HL-60 (cell line): ENCODE data around the gene NLGN1.

Experiments used
- DNase-seq, 2 experiments: peaks; one replicate each; pipeline ENCODE4 v3.0.0-alpha.2; 2010 to 2020; ENCODE audit warnings: low read depth in 1 of 2, low spot score in 1 of 2
- H3K27ac ChIP-seq: fragments of 250-450 bp; sonication (Bioruptor Pico); replicated peaks from 2 replicates; pipeline ENCODE4 v1.5.1; 2020; ENCODE audit warnings: mild to moderate bottlenecking, moderate library complexity
- H3K27me3 ChIP-seq: fragments of 250-450 bp; sonication (Bioruptor Pico); 2 replicates; pipeline ENCODE4 v1.5.1; 2021; ENCODE audit warnings: mild to moderate bottlenecking, moderate library complexity; ENCODE audit not compliant: insufficient read depth, poor library complexity, severe bottlenecking
- H3K4me3 ChIP-seq: replicated peaks from 2 replicates; pipeline ENCODE4 v1.5.1; 2011; ENCODE audit warnings: mild to moderate bottlenecking, control low read depth, low read length; ENCODE audit not compliant: insufficient read depth
- GABPA ChIP-seq: IDR thresholded peaks from 2 replicates; pipeline ENCODE4 v1.6.1; 2012; ENCODE audit warnings: low read depth
- POLR2AphosphoS5 ChIP-seq: IDR thresholded peaks from 2 replicates; pipeline ENCODE4 v1.6.1; 2012; ENCODE audit warnings: low read depth
- SPI1 ChIP-seq: IDR thresholded peaks from 2 replicates; pipeline ENCODE4 v1.6.1; 2012; ENCODE audit warnings: low read depth, mild to moderate bottlenecking, borderline replicate concordance
- TF ChIP-seq, protein P1 (sequence below): IDR thresholded peaks from 2 replicates; pipeline ENCODE4 v1.6.1; 2012; ENCODE audit warnings: low read depth; ENCODE audit not compliant: insufficient replicate concordance
- TF ChIP-seq, protein P2 (sequence below): IDR thresholded peaks from one replicate; pipeline ENCODE4 v1.5.1; 2011; ENCODE audit warnings: low read length, control low read depth, inconsistent platforms; ENCODE audit not compliant: insufficient read depth

NLGN1 gene

DNA sequence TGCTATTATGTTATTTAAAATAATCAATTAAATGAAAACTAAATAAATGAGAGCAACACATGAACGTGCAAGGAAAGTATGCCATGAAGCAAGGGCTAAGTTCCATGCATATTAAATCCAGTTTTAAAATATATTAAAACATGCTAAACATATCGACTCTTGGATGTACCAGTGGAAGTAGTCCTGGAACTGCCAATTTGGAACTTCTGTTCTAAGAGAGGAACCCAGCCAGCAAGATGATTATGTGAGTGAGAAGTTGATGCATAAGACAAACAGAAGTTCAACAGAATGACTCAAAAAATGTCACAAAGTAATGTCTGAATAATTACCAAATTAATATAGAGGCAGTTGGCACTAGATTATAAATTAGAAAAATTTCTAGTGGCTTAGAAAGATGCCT is 714.2 kb downstream of the NLGN1 start:
- TF ChIP-seq GABPA (no peak), SPI1 (no peak), POLR2AphosphoS5 (no peak)
- TF ChIP-seq, protein P1, sequence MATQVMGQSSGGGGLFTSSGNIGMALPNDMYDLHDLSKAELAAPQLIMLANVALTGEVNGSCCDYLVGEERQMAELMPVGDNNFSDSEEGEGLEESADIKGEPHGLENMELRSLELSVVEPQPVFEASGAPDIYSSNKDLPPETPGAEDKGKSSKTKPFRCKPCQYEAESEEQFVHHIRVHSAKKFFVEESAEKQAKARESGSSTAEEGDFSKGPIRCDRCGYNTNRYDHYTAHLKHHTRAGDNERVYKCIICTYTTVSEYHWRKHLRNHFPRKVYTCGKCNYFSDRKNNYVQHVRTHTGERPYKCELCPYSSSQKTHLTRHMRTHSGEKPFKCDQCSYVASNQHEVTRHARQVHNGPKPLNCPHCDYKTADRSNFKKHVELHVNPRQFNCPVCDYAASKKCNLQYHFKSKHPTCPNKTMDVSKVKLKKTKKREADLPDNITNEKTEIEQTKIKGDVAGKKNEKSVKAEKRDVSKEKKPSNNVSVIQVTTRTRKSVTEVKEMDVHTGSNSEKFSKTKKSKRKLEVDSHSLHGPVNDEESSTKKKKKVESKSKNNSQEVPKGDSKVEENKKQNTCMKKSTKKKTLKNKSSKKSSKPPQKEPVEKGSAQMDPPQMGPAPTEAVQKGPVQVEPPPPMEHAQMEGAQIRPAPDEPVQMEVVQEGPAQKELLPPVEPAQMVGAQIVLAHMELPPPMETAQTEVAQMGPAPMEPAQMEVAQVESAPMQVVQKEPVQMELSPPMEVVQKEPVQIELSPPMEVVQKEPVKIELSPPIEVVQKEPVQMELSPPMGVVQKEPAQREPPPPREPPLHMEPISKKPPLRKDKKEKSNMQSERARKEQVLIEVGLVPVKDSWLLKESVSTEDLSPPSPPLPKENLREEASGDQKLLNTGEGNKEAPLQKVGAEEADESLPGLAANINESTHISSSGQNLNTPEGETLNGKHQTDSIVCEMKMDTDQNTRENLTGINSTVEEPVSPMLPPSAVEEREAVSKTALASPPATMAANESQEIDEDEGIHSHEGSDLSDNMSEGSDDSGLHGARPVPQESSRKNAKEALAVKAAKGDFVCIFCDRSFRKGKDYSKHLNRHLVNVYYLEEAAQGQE, result no peak
- TF ChIP-seq, protein P2, sequence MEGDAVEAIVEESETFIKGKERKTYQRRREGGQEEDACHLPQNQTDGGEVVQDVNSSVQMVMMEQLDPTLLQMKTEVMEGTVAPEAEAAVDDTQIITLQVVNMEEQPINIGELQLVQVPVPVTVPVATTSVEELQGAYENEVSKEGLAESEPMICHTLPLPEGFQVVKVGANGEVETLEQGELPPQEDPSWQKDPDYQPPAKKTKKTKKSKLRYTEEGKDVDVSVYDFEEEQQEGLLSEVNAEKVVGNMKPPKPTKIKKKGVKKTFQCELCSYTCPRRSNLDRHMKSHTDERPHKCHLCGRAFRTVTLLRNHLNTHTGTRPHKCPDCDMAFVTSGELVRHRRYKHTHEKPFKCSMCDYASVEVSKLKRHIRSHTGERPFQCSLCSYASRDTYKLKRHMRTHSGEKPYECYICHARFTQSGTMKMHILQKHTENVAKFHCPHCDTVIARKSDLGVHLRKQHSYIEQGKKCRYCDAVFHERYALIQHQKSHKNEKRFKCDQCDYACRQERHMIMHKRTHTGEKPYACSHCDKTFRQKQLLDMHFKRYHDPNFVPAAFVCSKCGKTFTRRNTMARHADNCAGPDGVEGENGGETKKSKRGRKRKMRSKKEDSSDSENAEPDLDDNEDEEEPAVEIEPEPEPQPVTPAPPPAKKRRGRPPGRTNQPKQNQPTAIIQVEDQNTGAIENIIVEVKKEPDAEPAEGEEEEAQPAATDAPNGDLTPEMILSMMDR, result no peak
- Histone ChIP-seq H3K4me3 (no peak overlapping the region), H3K27ac (no peak overlapping the region), H3K27me3 (no peaks in the 10 kb centered on the region)
- DNase-seq, result no peak

DNA sequence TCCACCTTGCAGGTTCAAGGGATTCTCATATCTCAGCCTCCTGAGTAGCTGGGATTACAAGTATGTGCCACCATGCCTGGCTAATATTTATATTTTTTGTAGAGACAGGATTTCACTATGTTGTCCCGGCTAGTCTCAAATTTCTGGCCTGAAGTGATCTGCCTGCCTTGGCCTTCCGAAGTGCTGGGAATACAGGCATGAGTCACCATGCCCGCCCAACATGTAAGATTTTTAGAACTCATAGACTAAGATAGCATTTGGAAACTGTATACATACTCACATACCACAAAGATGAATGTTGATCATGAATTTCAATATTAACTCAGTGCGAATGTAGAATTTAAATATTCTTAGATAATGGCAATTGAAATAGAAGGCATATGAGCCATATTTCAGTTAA is 718.9 kb downstream of the NLGN1 start:
- no peak overlapping the region for H3K27ac ChIP-seq
- H3K27me3 ChIP-seq, result no peaks in the 10 kb centered on the region
- no peak overlapping the region for H3K4me3 ChIP-seq
- TF ChIP-seq SPI1 (no peak), POLR2AphosphoS5 (no peak)
- TF ChIP-seq, protein P1, result no peak
- no peak for DNase-seq

DNA sequence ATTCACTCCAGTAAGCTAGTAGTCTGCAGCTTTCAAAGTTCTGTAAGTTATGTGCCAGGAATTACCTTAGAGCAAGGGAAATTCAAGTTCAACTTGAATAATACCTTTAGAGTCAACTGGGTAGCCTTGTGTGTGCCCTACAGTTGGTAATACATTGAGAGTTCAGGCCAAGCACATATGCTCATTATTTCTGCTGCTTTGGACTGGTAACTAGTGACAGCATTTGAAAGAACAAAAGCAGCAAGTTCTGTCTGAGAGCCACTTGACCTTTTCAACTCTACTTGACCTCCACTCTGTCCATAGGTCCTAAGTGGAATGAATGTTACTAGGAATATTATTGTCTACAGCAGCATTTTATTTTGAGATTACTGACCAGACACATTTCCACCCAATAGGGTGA is 723.5 kb downstream of the NLGN1 start:
- no peak overlapping the region for H3K4me3 ChIP-seq
- no peaks in the 10 kb centered on the region for H3K27me3 ChIP-seq
- TF ChIP-seq, protein P2, result no peak
- TF ChIP-seq, protein P1, result no peak
- TF ChIP-seq POLR2AphosphoS5 (no peak), GABPA (no peak), SPI1 (no peak)
- no peak for DNase-seq
- H3K27ac ChIP-seq, result no peak overlapping the region

DNA sequence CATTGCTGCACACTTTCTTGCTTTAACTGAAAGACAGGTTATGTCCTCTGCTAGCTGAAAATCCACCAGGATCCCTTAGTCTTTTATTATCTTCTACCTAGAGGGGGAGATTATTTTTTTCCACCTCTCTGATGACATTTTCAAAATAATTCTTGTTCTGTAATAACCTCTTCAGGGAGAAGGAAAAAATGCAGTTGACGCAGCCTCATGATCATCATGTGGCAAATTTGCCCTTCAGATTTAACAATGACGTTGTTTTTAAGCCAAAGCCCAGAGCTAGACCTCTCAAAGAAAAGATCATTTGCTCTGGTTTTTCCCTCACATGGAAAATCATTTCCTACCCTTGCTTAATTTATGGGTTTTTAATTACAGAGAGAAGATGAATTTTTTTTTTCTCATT is 724.9 kb downstream of the NLGN1 start:
- Histone ChIP-seq H3K27me3 (no peaks in the 10 kb centered on the region), H3K27ac (no peak overlapping the region), H3K4me3 (no peak overlapping the region)
- no peak for DNase-seq
- TF ChIP-seq POLR2AphosphoS5 (no peak), GABPA (no peak), SPI1 (no peak)
- TF ChIP-seq, protein P1, result no peak
- TF ChIP-seq, protein P2, result no peak
